ENCODE measurements around the gene MLPH. TPM values are rescaled to one million over a fixed set of nuclear protein-coding genes. Genes with fewer than 3 reads are reported as not detected.

MLPH gene
- total and polyA plus RNA-seq, 2 of the 4 experiments (the other 2 are of a cell fraction) = 13.8 to 21.6 TPM

DNA sequence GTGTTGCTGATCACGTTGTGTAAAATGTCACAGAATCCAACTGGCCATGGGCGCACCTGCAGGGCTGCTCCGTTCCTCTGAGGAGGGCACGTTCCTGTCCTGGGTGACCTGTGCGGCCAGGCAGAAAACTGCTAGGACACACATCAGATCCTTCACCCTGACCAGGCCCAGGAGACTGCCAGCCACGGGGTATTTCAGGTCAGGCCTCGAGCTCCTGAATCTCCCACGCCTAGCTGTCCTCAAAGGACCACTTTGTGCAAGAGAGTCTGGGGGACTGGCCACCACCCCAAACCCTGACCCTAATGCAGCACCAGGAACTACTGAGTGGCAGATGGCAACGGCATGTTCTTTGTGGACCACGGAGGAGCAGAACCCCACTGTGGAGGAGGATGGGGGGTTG, 90.4 kb downstream of the MLPH start:
- Histone ChIP-seq H4K91ac (ENCODE audit: insufficient read depth, low read depth, low read length) (no peak overlapping the region), H3K9me1 (ENCODE audit: insufficient read depth, low read length) (no peaks in the 10 kb centered on the region), H2AK5ac (ENCODE audit: low read depth, low read length) (no peak overlapping the region), H3K27me3 (ENCODE audit: control insufficient read depth, insufficient read depth, low read length) (peaks cover 4% of the 10 kb centered on the region; the same call in 1 of the 2 replicates), H3K4me3 (ENCODE audit: insufficient read depth, low read depth, low read length) (no peak overlapping the region), H3K18ac (ENCODE audit: low read depth, low read length) (no peak overlapping the region), H2AK9ac (replicated peaks; ENCODE audit: low read depth, low read length, poor library complexity) (no peak overlapping the region), H4K8ac (ENCODE audit: low read depth in 2 of 2, low read length in 2 of 2) (no peak overlapping the region), H3K4me1 (ENCODE audit: control insufficient read depth, insufficient read depth, low read length) (peaks cover 3% of the 10 kb centered on the region; the same call in 1 of the 2 replicates), H2BK120ac (ENCODE audit: low read depth, low read length) (no peak overlapping the region), H3K56ac (ENCODE audit: extremely low read depth, insufficient read depth, low read length) (no peak overlapping the region), H3K14ac (replicated peaks; ENCODE audit: low read depth, low read length) (no peak overlapping the region), H3K27ac (ENCODE audit: insufficient read depth, low read length) (no peak overlapping the region), H2BK5ac (ENCODE audit: low read depth, low read length, poor library complexity, severe bottlenecking) (no peak overlapping the region), H3K4ac (ENCODE audit: low read depth, low read length) (no peak overlapping the region), H2AFZ (replicated peaks; ENCODE audit: low read length, poor library complexity) (no peak overlapping the region), H3K79me1 (ENCODE audit: low read depth in 1 of 2, low read length in 2 of 2) (no peaks in the 10 kb centered on the region), H3K9me3 (ENCODE audit: control insufficient read depth, insufficient read depth, low read length) (no peaks in the 10 kb centered on the region), H3K4me2 (ENCODE audit: low read depth, low read length) (no peak overlapping the region), H3K36me3 (ENCODE audit: control insufficient read depth, insufficient read depth, low read length) (no peaks in the 10 kb centered on the region), H3K9ac (ENCODE audit: low read depth, low read length) (no peak overlapping the region), H4K5ac (ENCODE audit: low read depth, low read length) (no peak overlapping the region), H4K20me1 (ENCODE audit: insufficient read depth, low read length) (no peaks in the 10 kb centered on the region), H3K23ac (ENCODE audit: low read depth, low read length) (no peak overlapping the region), H2BK15ac (ENCODE audit: low read depth, low read length) (no peak overlapping the region), H2BK20ac (ENCODE audit: low read depth, low read length) (no peak overlapping the region)
- DNase-seq = no peak
- dilution Hi-C loops (cut with HindIII; ENCODE audit: low sequenced_read_pairs, unreplicated experiment) = no loop called here
- in situ Hi-C loops (cut with MboI; ENCODE audit: low sequenced_read_pairs) = loop anchor here (10.0 kb wide), 1 partner anchor 163 kb away; the partner anchor contains the start of gene COL6A3
- TF ChIP-seq FOS (IDR thresholded peaks at IDR 0.05; ENCODE audit: low read depth, low read length) = no peak
- TF ChIP-seq SMC3 (IDR thresholded peaks at IDR 0.05; ENCODE audit: low read depth, low read length) = no peak
- TF ChIP-seq ELK1 (IDR thresholded peaks at IDR 0.05; ENCODE audit: borderline replicate concordance, low read depth, low read length) = no peak
- no peak for TF ChIP-seq POLR2A (IDR thresholded peaks at IDR 0.05; ENCODE audit: low read depth, low read length)
- TF ChIP-seq MAZ (IDR thresholded peaks at IDR 0.05; ENCODE audit: borderline replicate concordance, low read depth, low read length) = no peak
- intact Hi-C loops (cut with micrococcal nuclease) = no loop called here
- ATAC-seq (ENCODE audit: low read depth) = no peak
- BruUV-seq (replicated peaks) = no TSS peak
- WGBS, 2 experiments (ENCODE audit: extremely low coverage in 2 of 2, insufficient read length in 1 of 2) = 73% methylated on average over 3 of the region's 10 CpGs; no CpG with 5 or more reads in 1 of the 2 experiments
- CTCF ChIA-PET = interaction anchor here (1.0 kb wide), 1 partner anchor 65 kb away, joined by 4 read pairs; no protein-coding TSS in a partner anchor
- POLR2A ChIA-PET (ENCODE audit: unreplicated experiment) = no interaction called here

Measured in IMR-90 (cell line).